Measurements from ENCODE around the gene CFAP97.
"Not testable (repeated sequence)": the region's sequence is repeated elsewhere in the genome, so short reads cannot be mapped to it uniquely, and the experiment has no call there.

The CFAP97 gene

DNA sequence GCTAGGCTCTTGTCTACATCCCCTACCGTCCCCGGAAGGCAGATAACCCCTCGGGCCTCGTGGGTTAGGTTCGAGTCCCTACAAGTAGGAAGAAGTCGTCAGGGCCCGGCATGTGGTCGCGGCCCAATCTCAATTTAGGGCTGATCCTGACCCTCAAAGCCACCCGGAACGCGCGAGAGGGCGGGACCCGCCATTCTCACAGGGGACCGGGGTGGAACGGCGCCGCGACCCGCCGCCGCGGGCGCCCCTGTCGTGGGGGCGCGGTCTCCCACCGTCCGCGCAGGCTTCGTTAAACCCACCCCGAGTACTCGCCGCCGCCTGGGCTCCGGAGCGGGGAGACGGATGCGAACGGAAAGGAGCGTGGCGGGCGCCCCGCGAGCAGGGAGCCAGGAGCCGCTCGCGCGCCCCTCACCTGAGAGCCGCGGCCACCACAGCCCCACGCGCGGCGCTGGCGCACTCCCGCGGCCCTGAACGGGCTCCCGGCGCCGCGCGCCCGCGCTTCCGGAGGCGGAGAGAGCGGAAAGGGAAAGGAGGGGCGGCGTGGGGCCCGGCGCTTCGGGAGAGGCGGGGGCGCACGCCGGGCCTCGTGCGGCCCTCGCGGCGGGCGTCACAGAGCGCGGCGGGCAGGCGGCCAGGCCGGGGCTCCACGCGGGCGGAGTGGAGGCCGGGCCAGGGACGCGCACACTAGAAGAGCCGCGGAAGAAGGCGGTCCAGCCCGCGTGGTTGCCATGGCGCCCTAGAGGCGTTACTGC, at the start of gene CFAP97:
Gene CFAP97, minus strand, starts transcription at position 515 of the 752 bp plus-strand sequence. CDS start 12,804 bp downstream, outside the sequence.
- Histone ChIP-seq H3K9me3 (ENCODE audit: control insufficient read depth, low read length) (no peaks in the 10 kb centered on the region), H3K9ac (ENCODE audit: low read length) (peak within 1 kb of the TSS; percentile 77), H3K27me3 (ENCODE audit: control insufficient read depth, insufficient read depth, low read length) (no peaks in the 10 kb centered on the region), H3K4me3 (ENCODE audit: low read length) (peak within 1 kb of the TSS; percentile 77), H3K36me3 (ENCODE audit: control insufficient read depth, insufficient read depth, low read length) (no peaks in the 10 kb centered on the region), H3K4me1 (ENCODE audit: control insufficient read depth, insufficient read depth, low read length) (peaks cover 9% of the 10 kb centered on the region)

DNA sequence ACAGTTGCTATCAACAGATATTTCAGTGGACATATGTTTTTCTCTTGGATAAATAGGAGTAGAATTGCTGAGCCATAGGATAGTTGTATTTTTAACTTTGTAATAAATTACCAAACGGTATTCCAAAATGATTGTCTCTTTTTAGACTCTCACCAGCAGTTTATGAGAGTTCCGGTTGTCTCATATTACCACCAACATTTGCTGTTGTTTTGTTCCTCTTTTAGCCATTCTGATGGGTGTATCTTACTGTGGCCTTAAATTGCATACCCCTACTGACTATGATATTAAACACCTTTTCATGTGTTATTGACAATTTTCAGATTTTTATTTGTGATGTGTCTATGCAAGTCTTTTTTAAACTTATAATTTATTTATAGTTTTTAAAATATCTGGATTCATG, 45.3 kb upstream of the CFAP97 start:
- Histone ChIP-seq H3K9me3 (ENCODE audit: control insufficient read depth, low read length) (no peaks in the 10 kb centered on the region), H3K4me3 (ENCODE audit: low read length) (no peak overlapping the region), H3K36me3 (ENCODE audit: control insufficient read depth, insufficient read depth, low read length) (no peaks in the 10 kb centered on the region), H3K9ac (ENCODE audit: low read length) (no peak overlapping the region), H3K27me3 (ENCODE audit: control insufficient read depth, insufficient read depth, low read length) (no peaks in the 10 kb centered on the region), H3K4me1 (ENCODE audit: control insufficient read depth, insufficient read depth, low read length) (no peaks in the 10 kb centered on the region)

DNA sequence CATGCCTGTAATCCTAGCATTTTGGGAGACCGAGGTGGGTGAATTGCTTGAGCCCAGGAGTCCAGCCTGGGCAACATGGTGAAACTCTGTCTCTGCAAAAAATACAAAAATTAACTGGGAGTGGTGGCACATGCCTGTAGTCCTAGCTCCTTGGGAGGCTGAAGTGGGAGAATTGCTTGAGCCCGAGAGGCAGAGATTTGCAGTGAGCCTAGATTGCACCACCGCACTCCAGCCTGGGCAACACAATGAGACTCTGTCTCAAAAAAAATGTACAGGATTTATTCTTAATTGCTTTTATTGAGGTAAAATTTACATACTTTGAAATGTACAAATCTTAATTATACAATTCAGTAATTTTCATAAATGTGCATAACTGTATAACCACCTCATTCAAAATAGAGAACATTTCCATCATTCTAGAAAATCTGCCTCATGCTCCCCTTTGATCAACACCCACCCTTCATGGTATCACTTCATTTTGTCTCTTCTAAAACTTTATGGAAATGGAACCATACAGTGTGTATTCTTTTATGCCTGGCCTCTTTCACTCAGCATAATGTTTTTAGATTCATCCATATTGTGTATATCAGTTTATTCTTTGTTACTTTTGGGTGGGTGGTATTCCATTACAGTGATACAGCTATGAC, 44.7 kb upstream of the CFAP97 start:
- Histone ChIP-seq H3K9me3 (ENCODE audit: control insufficient read depth, low read length) (no peaks in the 10 kb centered on the region), H3K36me3 (ENCODE audit: control insufficient read depth, insufficient read depth, low read length) (no peaks in the 10 kb centered on the region), H3K27me3 (ENCODE audit: control insufficient read depth, insufficient read depth, low read length) (no peaks in the 10 kb centered on the region), H3K4me1 (ENCODE audit: control insufficient read depth, insufficient read depth, low read length) (no peaks in the 10 kb centered on the region), H3K4me3 (ENCODE audit: low read length) (no peak overlapping the region), H3K9ac (ENCODE audit: low read length) (no peak overlapping the region)

DNA sequence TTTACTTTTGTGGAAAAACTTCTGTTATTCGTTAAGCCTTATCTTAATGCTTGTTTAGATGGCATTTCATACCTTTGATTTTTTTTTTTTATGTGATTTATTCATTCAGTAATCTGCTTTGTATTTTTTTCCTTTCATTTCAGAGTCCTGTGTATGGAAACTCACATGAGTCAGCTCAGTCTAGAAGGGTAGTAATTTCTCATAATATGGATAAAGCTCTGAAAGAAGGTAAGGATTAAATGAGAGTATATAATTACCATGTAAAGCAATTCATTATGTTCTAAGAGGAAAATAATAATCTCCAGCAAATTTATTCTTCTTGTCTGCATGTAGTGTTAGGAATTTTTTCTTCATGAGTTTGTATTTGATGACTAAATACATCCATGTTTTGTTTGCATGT, 43.4 kb upstream of the CFAP97 start:
- Histone ChIP-seq H3K9ac (ENCODE audit: low read length) (no peak overlapping the region), H3K27me3 (ENCODE audit: control insufficient read depth, insufficient read depth, low read length) (no peaks in the 10 kb centered on the region), H3K36me3 (ENCODE audit: control insufficient read depth, insufficient read depth, low read length) (no peaks in the 10 kb centered on the region), H3K4me1 (ENCODE audit: control insufficient read depth, insufficient read depth, low read length) (no peaks in the 10 kb centered on the region), H3K4me3 (ENCODE audit: low read length) (no peak overlapping the region), H3K9me3 (ENCODE audit: control insufficient read depth, low read length) (no peaks in the 10 kb centered on the region)

DNA sequence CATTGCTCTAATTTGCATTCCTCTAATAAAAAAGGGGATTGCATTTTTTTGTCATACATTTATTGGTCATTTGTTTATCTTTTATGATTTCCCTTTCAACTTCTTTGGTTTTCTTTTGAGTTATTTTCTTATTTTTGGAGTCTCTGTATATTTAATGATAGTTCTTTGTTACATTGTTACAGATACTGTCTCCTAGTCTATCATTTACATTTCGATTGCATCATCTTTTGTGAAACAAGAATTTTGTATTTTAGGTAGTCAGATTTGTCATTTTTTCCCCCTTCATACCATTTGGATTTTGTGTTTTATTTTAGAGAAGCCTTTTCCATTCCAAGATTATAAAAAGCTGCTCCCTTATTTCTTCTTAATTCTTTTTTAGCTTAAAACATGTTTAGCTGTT, 42.7 kb upstream of the CFAP97 start:
- no peaks in the 10 kb centered on the region for H3K4me1 ChIP-seq (ENCODE audit: control insufficient read depth, insufficient read depth, low read length)
- H3K36me3 ChIP-seq (ENCODE audit: control insufficient read depth, insufficient read depth, low read length), result no peaks in the 10 kb centered on the region
- H3K27me3 ChIP-seq (ENCODE audit: control insufficient read depth, insufficient read depth, low read length), result no peaks in the 10 kb centered on the region
- H3K9me3 ChIP-seq (ENCODE audit: control insufficient read depth, low read length), result no peaks in the 10 kb centered on the region
- no peak overlapping the region for H3K9ac ChIP-seq (ENCODE audit: low read length)
- H3K4me3 ChIP-seq (ENCODE audit: low read length), result no peak overlapping the region

DNA sequence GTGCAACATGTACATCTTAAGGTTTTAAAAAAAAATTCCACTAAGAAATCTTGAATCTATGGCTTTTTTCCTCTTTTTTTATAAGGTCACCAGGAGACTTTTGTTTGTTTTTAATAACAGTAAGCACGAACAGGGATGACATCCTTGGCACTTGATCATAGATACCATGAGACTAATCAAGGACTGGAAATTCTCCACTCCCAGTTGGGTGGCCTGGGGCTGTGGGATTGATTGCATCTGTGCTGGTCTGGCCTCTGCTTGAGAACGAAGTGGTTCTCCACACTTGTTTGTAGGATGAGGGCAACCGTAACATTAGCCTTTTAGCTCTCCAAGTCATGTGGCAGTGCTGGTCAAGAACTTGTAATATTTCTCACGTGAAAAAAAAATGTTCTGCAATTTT, 41.0 kb upstream of the CFAP97 start:
- H3K9ac ChIP-seq (ENCODE audit: low read length), result no peak overlapping the region
- no peaks in the 10 kb centered on the region for H3K4me1 ChIP-seq (ENCODE audit: control insufficient read depth, insufficient read depth, low read length)
- H3K9me3 ChIP-seq (ENCODE audit: control insufficient read depth, low read length), result no peaks in the 10 kb centered on the region
- no peak overlapping the region for H3K4me3 ChIP-seq (ENCODE audit: low read length)
- no peaks in the 10 kb centered on the region for H3K27me3 ChIP-seq (ENCODE audit: control insufficient read depth, insufficient read depth, low read length)
- H3K36me3 ChIP-seq (ENCODE audit: control insufficient read depth, insufficient read depth, low read length), result no peaks in the 10 kb centered on the region

DNA sequence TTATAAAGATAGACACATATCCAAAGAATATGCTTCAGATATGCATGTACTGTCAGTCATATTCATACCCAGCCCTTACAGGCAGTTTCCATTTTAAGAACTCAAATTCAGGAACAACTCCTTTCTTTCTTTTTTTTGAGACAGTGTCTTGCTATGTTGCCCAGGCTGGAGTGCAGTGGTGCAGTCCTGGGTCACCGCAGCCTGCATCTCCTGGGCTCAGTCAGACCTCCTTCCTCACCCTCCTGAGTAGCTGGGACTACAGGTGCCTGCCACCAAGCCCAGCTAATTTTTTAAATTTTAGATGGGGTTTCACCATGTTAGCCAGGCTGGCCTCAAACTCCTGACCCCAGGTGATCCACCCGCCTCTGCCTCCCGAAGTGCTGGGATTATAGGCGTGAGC, 40.1 kb upstream of the CFAP97 start:
- Histone ChIP-seq H3K27me3 (ENCODE audit: control insufficient read depth, insufficient read depth, low read length) (no peaks in the 10 kb centered on the region), H3K4me3 (ENCODE audit: low read length) (no peak overlapping the region), H3K4me1 (ENCODE audit: control insufficient read depth, insufficient read depth, low read length) (no peaks in the 10 kb centered on the region), H3K9ac (ENCODE audit: low read length) (no peak overlapping the region), H3K36me3 (ENCODE audit: control insufficient read depth, insufficient read depth, low read length) (no peaks in the 10 kb centered on the region), H3K9me3 (ENCODE audit: control insufficient read depth, low read length) (no peaks in the 10 kb centered on the region)

DNA sequence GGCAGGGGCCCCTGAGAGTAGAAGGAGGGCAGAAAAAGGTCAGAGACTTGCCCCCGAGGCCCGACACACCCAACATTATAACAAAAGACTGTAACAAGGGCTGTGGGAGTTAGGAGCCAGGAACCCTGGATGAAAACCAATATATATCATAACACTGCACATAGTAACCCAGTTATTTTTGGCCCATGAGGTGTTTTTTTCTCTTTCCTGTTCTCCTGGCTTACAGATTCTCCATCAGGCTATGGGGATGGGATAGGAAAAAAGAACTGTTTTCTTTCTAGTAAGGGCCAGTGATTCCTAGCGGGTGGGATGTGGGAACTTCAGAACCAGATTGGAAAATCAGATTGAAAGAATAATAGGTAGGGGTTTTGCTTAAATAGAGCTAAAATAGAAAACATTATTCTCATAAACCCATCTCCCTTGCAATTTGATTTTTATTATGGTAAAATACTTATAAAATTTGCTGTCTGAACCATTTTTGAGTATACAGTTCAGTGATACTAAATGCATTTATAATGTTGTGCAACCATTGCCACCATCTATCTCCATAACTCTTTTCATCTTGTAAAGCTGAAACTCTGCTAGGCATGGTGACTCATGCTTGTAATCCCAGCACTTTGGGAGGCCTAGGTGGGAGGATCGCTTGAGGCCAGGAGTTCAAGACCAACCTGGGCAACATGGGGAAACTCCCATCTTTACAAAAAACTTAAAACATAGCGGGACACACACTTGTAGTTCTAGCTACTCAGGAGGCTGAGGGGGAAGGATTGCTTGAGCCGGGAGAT, 39.1 kb upstream of the CFAP97 start:
- no peaks in the 10 kb centered on the region for H3K4me1 ChIP-seq (ENCODE audit: control insufficient read depth, insufficient read depth, low read length)
- no peak overlapping the region for H3K4me3 ChIP-seq (ENCODE audit: low read length)
- H3K9me3 ChIP-seq (ENCODE audit: control insufficient read depth, low read length), result no peaks in the 10 kb centered on the region
- H3K27me3 ChIP-seq (ENCODE audit: control insufficient read depth, insufficient read depth, low read length), result no peaks in the 10 kb centered on the region
- H3K9ac ChIP-seq (ENCODE audit: low read length), result no peak overlapping the region
- no peaks in the 10 kb centered on the region for H3K36me3 ChIP-seq (ENCODE audit: control insufficient read depth, insufficient read depth, low read length)

DNA sequence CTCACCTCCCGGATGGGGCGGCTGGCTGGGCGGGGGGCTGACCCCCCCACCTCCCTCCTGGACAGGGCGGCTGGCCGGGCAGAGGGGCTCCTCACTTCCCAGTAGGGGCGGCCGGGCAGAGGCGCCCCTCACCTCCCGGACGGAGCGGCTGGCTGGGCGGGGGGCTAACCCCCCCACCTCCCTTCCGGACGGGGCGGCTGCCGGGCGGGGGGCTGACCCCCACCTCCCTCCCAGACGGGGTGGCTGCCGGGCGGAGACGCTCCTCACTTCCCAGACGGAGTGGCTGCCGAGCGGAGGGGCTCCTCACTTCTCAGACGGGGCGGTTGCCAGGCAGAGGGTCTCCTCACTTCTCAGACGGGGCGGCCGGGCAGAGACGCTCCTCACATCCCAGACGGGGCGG, 36.7 kb upstream of the CFAP97 start:
- not testable (repeated sequence) for H3K4me1 ChIP-seq (ENCODE audit: control insufficient read depth, insufficient read depth, low read length); H3K4me3 ChIP-seq (ENCODE audit: low read length); H3K27me3 ChIP-seq (ENCODE audit: control insufficient read depth, insufficient read depth, low read length); H3K9ac ChIP-seq (ENCODE audit: low read length); H3K9me3 ChIP-seq (ENCODE audit: control insufficient read depth, low read length); H3K36me3 ChIP-seq (ENCODE audit: control insufficient read depth, insufficient read depth, low read length)

DNA sequence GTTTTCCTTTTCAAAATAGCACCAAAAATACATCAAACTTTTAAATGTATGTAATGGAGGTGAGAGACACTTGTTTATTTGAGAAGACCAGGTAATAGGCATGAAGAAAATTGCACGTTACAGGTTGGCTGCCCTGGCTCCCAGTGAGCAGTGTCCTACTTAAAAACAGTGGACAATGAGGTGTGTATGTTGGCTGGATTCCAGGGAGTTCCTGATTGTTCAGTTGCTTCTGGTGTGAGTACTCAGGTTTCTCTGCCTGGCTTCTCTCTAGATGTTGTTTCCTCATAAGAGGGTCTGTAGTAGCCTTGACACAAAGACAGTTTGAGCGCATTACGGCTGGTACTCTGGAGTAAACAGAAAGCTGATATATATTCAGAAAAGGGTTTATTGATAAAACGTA, 35.0 kb upstream of the CFAP97 start:
- H3K4me3 ChIP-seq (ENCODE audit: low read length), result no peak overlapping the region

DNA sequence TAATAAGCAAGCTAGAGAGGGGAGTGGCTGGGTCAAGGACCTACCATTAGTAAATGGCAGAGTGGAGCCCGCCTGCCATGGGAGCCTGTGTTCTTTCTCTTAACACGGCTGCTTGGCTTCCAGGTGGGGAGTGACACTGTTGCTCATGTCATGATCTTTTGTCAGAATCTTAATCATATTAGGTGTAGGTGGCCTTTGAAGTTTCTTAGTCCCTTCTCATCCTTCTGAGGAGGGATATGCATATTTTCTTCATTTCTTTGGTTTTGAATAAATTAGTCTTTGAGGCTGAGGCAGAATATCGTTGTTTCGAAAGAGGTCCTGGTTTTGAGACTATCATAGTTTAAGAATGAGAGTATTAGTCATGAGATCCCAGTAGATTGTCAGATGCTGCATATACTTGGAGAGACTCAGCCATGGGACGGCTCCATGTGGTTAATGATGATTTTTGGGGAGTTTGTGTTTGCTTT, 34.4 kb upstream of the CFAP97 start:
- peaks cover 9% of the 10 kb centered on the region for H3K4me1 ChIP-seq (ENCODE audit: control insufficient read depth, insufficient read depth, low read length)
- H3K9ac ChIP-seq (ENCODE audit: low read length), result no peak overlapping the region
- no peaks in the 10 kb centered on the region for H3K27me3 ChIP-seq (ENCODE audit: control insufficient read depth, insufficient read depth, low read length)
- no peaks in the 10 kb centered on the region for H3K9me3 ChIP-seq (ENCODE audit: control insufficient read depth, low read length)
- no peak overlapping the region for H3K4me3 ChIP-seq (ENCODE audit: low read length)
- no peaks in the 10 kb centered on the region for H3K36me3 ChIP-seq (ENCODE audit: control insufficient read depth, insufficient read depth, low read length)

More for the DNA sequence above, 35.0 kb upstream of the CFAP97 start:
- no peak overlapping the region for H3K9ac ChIP-seq (ENCODE audit: low read length)
- no peaks in the 10 kb centered on the region for H3K9me3 ChIP-seq (ENCODE audit: control insufficient read depth, low read length)
- no peaks in the 10 kb centered on the region for H3K27me3 ChIP-seq (ENCODE audit: control insufficient read depth, insufficient read depth, low read length)
- peaks cover 9% of the 10 kb centered on the region for H3K4me1 ChIP-seq (ENCODE audit: control insufficient read depth, insufficient read depth, low read length)
- no peaks in the 10 kb centered on the region for H3K36me3 ChIP-seq (ENCODE audit: control insufficient read depth, insufficient read depth, low read length)

DNA sequence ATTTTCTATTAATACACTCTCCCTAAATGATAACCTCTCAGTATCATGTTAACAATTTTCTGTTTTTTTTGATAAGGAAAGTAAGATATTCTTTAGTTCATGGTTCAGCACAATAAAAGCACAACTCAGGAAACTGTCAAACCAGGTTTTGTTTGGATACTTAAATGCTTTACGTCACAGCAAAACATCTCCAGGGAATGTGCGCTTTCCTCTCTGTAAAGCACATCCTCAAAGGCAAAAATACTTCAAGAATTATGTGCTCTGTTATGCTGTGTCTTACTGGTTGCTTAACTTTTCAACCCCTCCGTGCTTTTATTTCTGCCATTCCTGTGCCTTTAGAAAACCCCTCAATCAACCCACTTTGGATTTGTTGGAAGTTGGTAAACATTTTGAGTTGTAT, 33.4 kb upstream of the CFAP97 start:
- no peaks in the 10 kb centered on the region for H3K9me3 ChIP-seq (ENCODE audit: control insufficient read depth, low read length)
- H3K4me1 ChIP-seq (ENCODE audit: control insufficient read depth, insufficient read depth, low read length), result peaks cover 9% of the 10 kb centered on the region
- no peaks in the 10 kb centered on the region for H3K27me3 ChIP-seq (ENCODE audit: control insufficient read depth, insufficient read depth, low read length)
- no peaks in the 10 kb centered on the region for H3K36me3 ChIP-seq (ENCODE audit: control insufficient read depth, insufficient read depth, low read length)
- H3K4me3 ChIP-seq (ENCODE audit: low read length), result no peak overlapping the region
- H3K9ac ChIP-seq (ENCODE audit: low read length), result no peak overlapping the region
